NT2/D1 (cell line): ENCODE results near the gene MAL.

Experiments used
- SUZ12 ChIP-seq: IDR thresholded peaks from 2 replicates; pipeline ENCODE4 v1.6.1; 2011; ENCODE audit not compliant: insufficient read length, insufficient read depth; ENCODE audit errors: extremely low read depth
- ZNF274 ChIP-seq: IDR thresholded peaks from 2 replicates; pipeline ENCODE4 v1.6.1; 2011; ENCODE audit warnings: mild to moderate bottlenecking, low read depth, low read length

DNA sequence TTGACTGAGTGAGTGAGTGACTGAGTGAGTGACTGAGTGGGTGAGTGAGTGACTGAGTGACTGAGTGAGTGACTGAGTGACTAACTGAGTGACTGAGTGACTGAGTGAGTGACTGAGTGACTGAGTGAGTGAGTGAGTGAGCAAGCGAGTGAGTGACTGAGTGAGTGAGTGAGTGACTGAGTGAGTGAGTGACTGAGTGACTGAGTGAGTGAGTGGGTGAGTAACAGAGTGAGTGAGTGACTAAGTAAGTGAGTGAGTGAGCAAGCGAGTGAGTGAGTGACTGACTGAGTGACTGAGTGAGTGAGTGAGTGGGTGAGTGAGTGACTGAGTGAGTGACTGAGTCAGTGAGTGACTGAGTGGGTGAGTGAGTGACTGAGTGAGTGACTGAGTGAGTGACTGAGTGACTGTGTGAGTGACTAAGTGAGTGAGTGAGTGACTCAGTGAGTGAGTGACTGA, 11.9 kb downstream of the MAL start:
- TF ChIP-seq ZNF274: no peak
- no peak for TF ChIP-seq SUZ12
